WTC11 (cell line): Measurements from ENCODE around the gene PKHD1. TPM values are rescaled to one million over a fixed set of nuclear protein-coding genes. Genes with fewer than 3 reads are reported as not detected.

Source experiments
- ATAC-seq: fragments of 200-7000 bp; cut with Tn5 transposase; 2 replicates; pipeline ENCODE4 v1.10.0; 2021; ENCODE audit warnings: mild to moderate bottlenecking, moderate library complexity
- CTCF ChIA-PET: fragments of 300-600 bp; sonication (Branson Sonifier 250); formaldehyde crosslinking; loops from one replicate; lab custom pipeline; 2021; ENCODE audit warnings: antibody characterized with exemption; lab: Charles Lee
- POLR2A ChIA-PET: fragments of 350-600 bp; sonication (Branson Sonifier 250); formaldehyde crosslinking; loops from one replicate; lab custom pipeline; 2021; ENCODE audit warnings: antibody characterized with exemption; lab: Charles Lee
- DNase-seq: peaks from one replicate; pipeline ENCODE4 v3.0.0; 2021; ENCODE audit warnings: low spot score
- H3K27ac Mint-ChIP-seq: 2 replicates; pipeline ENCODE4 v1.8.0; 2021; ENCODE audit warnings: mixed read lengths
- H3K27me3 Mint-ChIP-seq: 2 replicates; pipeline ENCODE4 v1.8.0; 2021; ENCODE audit warnings: low read depth, mild to moderate bottlenecking, moderate library complexity, mixed read lengths
- H3K36me3 Mint-ChIP-seq: 2 replicates; pipeline ENCODE4 v1.8.0; 2021; ENCODE audit warnings: mixed read lengths
- H3K4me1 Mint-ChIP-seq: 2 replicates; pipeline ENCODE4 v1.8.0; 2022; ENCODE audit warnings: mixed read lengths
- H3K4me3 Mint-ChIP-seq: 2 replicates; pipeline ENCODE4 v1.8.0; 2021; ENCODE audit warnings: mild to moderate bottlenecking, moderate library complexity, mixed read lengths
- H3K9me3 Mint-ChIP-seq: 2 replicates; pipeline ENCODE4 v1.8.0; 2021; ENCODE audit warnings: mixed read lengths
- ATF3 ChIP-seq: sonication (generic); formaldehyde crosslinking; conservative IDR thresholded peaks from 2 replicates; pipeline ENCODE4 v1.8.1; 2022; ENCODE audit warnings: mild to moderate bottlenecking, missing genetic modification reagents
- E2F4 ChIP-seq: sonication (generic); formaldehyde crosslinking; IDR thresholded peaks from 2 replicates; pipeline ENCODE4 v1.8.1; 2022; ENCODE audit warnings: low read depth, mild to moderate bottlenecking, moderate library complexity, missing genetic modification reagents, borderline replicate concordance
- HMGXB4 ChIP-seq: sonication (generic); formaldehyde crosslinking; IDR thresholded peaks from 2 replicates; pipeline ENCODE4 v1.8.1; 2023; ENCODE audit warnings: mild to moderate bottlenecking, moderate library complexity, missing genetic modification reagents
- IRF2 ChIP-seq: sonication (generic); formaldehyde crosslinking; IDR thresholded peaks from 2 replicates; pipeline ENCODE4 v1.8.0; 2022; ENCODE audit warnings: low read depth, missing genetic modification reagents, borderline replicate concordance
- MAX ChIP-seq: sonication (generic); formaldehyde crosslinking; IDR thresholded peaks from 2 replicates; pipeline ENCODE4 v1.8.0; 2022; ENCODE audit warnings: mild to moderate bottlenecking, missing genetic modification reagents
- MLX ChIP-seq: sonication (generic); formaldehyde crosslinking; IDR thresholded peaks from 2 replicates; pipeline ENCODE4 v1.8.1; 2023; ENCODE audit warnings: mild to moderate bottlenecking, missing genetic modification reagents, moderate library complexity
- PREB ChIP-seq: sonication (generic); formaldehyde crosslinking; IDR thresholded peaks from 2 replicates; pipeline ENCODE4 v1.8.1; 2022; ENCODE audit warnings: mild to moderate bottlenecking, missing genetic modification reagents, moderate library complexity, borderline replicate concordance
- RORB ChIP-seq: fragments of 250-450 bp; sonication (Bioruptor Pico); IDR thresholded peaks from 2 replicates; pipeline ENCODE4 v1.9.0; 2021; ENCODE audit warnings: mild to moderate bottlenecking
- TCF7 ChIP-seq: sonication (generic); formaldehyde crosslinking; IDR thresholded peaks from 2 replicates; pipeline ENCODE4 v1.8.0; 2022; ENCODE audit warnings: mild to moderate bottlenecking, low read depth, missing genetic modification reagents, moderate library complexity
- USF1 ChIP-seq: sonication (generic); formaldehyde crosslinking; IDR thresholded peaks from 2 replicates; pipeline ENCODE4 v1.8.0; 2022; ENCODE audit warnings: mild to moderate bottlenecking, missing genetic modification reagents
- ZBTB21 ChIP-seq: sonication (generic); formaldehyde crosslinking; IDR thresholded peaks from 2 replicates; pipeline ENCODE4 v1.8.1; 2023; ENCODE audit warnings: mild to moderate bottlenecking, missing genetic modification reagents, borderline replicate concordance
- ZMAT4 ChIP-seq: fragments of 250-450 bp; sonication (Bioruptor Pico); IDR thresholded peaks from 2 replicates; pipeline ENCODE4 v1.9.0; 2021; ENCODE audit warnings: mild to moderate bottlenecking
- ZNF219 ChIP-seq: sonication (generic); formaldehyde crosslinking; IDR thresholded peaks from 2 replicates; pipeline ENCODE4 v1.8.0; 2023; ENCODE audit warnings: missing genetic modification reagents, mild to moderate bottlenecking, borderline replicate concordance
- ZNF263 ChIP-seq: sonication (generic); formaldehyde crosslinking; IDR thresholded peaks from 2 replicates; pipeline ENCODE4 v1.8.1; 2022; ENCODE audit warnings: low read depth, mild to moderate bottlenecking, moderate library complexity, missing genetic modification reagents
- ZNF416 ChIP-seq: fragments of 250-450 bp; sonication (Bioruptor Pico); IDR thresholded peaks from 2 replicates; pipeline ENCODE4 v1.9.0; 2021; ENCODE audit warnings: mild to moderate bottlenecking, inconsistent platforms
- ZNF512 ChIP-seq: sonication (generic); formaldehyde crosslinking; IDR thresholded peaks from 2 replicates; pipeline ENCODE4 v1.8.1; 2022; ENCODE audit warnings: missing genetic modification reagents, borderline replicate concordance
- total RNA-seq: library from RNA; stranded (reverse); gene quantifications from 3 replicates; pipeline ENCODE4 v1.2.3, GENCODE V29; 2021

Gene PKHD1
- total RNA-seq, 1 experiment from 2014 or later: 0.15 TPM

- no peaks in the 10 kb centered on the region for H3K27me3 Mint-ChIP-seq
- CTCF ChIA-PET: no interaction called here
- POLR2A ChIA-PET: no interaction called here
- peaks cover 6% of the 10 kb centered on the region for H3K4me1 Mint-ChIP-seq
- peaks cover 10% of the 10 kb centered on the region for H3K9me3 Mint-ChIP-seq
- ATAC-seq (no peak), DNase-seq (no peak)
- H3K4me3 Mint-ChIP-seq: no peak overlapping the region
- no peak overlapping the region for H3K27ac Mint-ChIP-seq
- H3K36me3 Mint-ChIP-seq: peaks cover 8% of the 10 kb centered on the region
- TF ChIP-seq E2F4 (CRISPR knock-in tag) (no peak), ATF3 (no peak), ZNF416 (CRISPR knock-in tag) (no peak), ZMAT4 (no peak), ZBTB21 (no peak), ZNF263 (CRISPR knock-in tag) (no peak), ZNF219 (CRISPR knock-in tag) (no peak), PREB (CRISPR knock-in tag) (no peak)
These were observed 454.0 kb downstream of the PKHD1 start for GRCh38 chr6:51633424-51633823.

- CTCF ChIA-PET: no interaction called here
- POLR2A ChIA-PET: no interaction called here
- no peak for ATAC-seq
These were observed 457.4 kb downstream of the PKHD1 start for GRCh38 chr6:51630011-51630410.

More at GRCh38 chr6:51630011-51630410, 457.4 kb downstream of the PKHD1 start:
- Mint-ChIP-seq H3K27ac (no peak overlapping the region), H3K9me3 (peaks cover 12% of the 10 kb centered on the region), H3K36me3 (peaks cover 8% of the 10 kb centered on the region), H3K27me3 (no peaks in the 10 kb centered on the region), H3K4me3 (no peak overlapping the region), H3K4me1 (peaks cover 6% of the 10 kb centered on the region)
- TF ChIP-seq HMGXB4 (no peak), IRF2 (CRISPR knock-in tag) (no peak), RORB (CRISPR knock-in tag) (no peak), ZNF512 (CRISPR knock-in tag) (no peak), MAX (no peak), USF1 (CRISPR knock-in tag) (no peak), ZNF219 (CRISPR knock-in tag) (no peak), MLX (CRISPR knock-in tag) (no peak), E2F4 (CRISPR knock-in tag) (no peak), TCF7 (CRISPR knock-in tag) (no peak)
- no peak for DNase-seq
